Measurements from ENCODE around the gene NEGR1. TPM values are rescaled to one million over a fixed set of nuclear protein-coding genes. Genes with fewer than 3 reads are reported as not detected.

The NEGR1 gene
- total RNA-seq, 1 experiment from 2014 or later = 1.3 TPM

- DNase-seq (ENCODE audit: low read depth) = no peak
These were observed 909.8 kb downstream of the NEGR1 start for GRCh38 chr1:71372496-71372895.

GRCh38 chr1:71371581-71371980, 910.8 kb downstream of the NEGR1 start:
- no peak for DNase-seq (ENCODE audit: low read depth)

GRCh38 chr1:71364236-71364635, 918.1 kb downstream of the NEGR1 start:
- DNase-seq (ENCODE audit: low read depth) = no peak

GRCh38 chr1:71362691-71363090, 919.6 kb downstream of the NEGR1 start:
- no peak for DNase-seq (ENCODE audit: low read depth)

GRCh38 chr1:71362076-71362475, 920.3 kb downstream of the NEGR1 start:
- DNase-seq (ENCODE audit: low read depth) = no peak

- no peak for DNase-seq (ENCODE audit: low read depth)
These were observed 924.6 kb downstream of the NEGR1 start for GRCh38 chr1:71357708-71358107.

GRCh38 chr1:71351438-71351837, 930.9 kb downstream of the NEGR1 start:
- DNase-seq (ENCODE audit: low read depth) = peak; percentile 7

- no peak for DNase-seq (ENCODE audit: low read depth)
These were observed 931.5 kb downstream of the NEGR1 start for GRCh38 chr1:71350805-71351204.

GRCh38 chr1:71350330-71350729, 932.0 kb downstream of the NEGR1 start:
- DNase-seq (ENCODE audit: low read depth) = no peak
